Mucosa of descending colon (tissue), 3 donors: ENCODE results near the gene SRSF11. TPM values are rescaled to one million over a fixed set of nuclear protein-coding genes. Genes with fewer than 3 reads are reported as not detected.

Experiments used
- ATAC-seq: fragments of 200-7000 bp; cut with Tn5 transposase; one replicate; pipeline ENCODE4 v1.9.1; 2020; ENCODE audit warnings: mild to moderate bottlenecking, moderate library complexity
- DNase-seq, 3 donors: peaks; one replicate each; pipeline ENCODE4 v3.0.0-alpha.2; 2020
- H3K36me3 ChIP-seq: fragments of 200-600 bp; one replicate; pipeline ENCODE4 v1.8.0; 2021; ENCODE audit warnings: low read depth, mild to moderate bottlenecking
- H3K4me1 ChIP-seq: fragments of 200-600 bp; one replicate; pipeline ENCODE4 v1.8.0; 2021; ENCODE audit warnings: low read depth, mild to moderate bottlenecking
- H3K4me3 ChIP-seq: fragments of 200-600 bp; one replicate; pipeline ENCODE4 v1.8.0; 2021; ENCODE audit warnings: mild to moderate bottlenecking
- H3K9me3 ChIP-seq: fragments of 200-600 bp; one replicate; pipeline ENCODE4 v1.8.0; 2021; ENCODE audit warnings: mild to moderate bottlenecking
- intact Hi-C, 2 donors: fragments of 100-400 bp; cut with DNase I in 1 of 2; cut with micrococcal nuclease in 1 of 2; formaldehyde crosslinking; loops; one replicate each; pipeline versions ENCODE4 v1.11.0 to v1.11.1; 2022; cut with DNase I, micrococcal nuclease
- total RNA-seq, 3 donors: library from RNA; stranded (reverse); fragmentation: NEBNext Ultra II Directional in 2 of 3; extraction: Animal tissue kit (Norgen Biotek cat#: 25700) in 2 of 3; gene quantifications; one replicate each; pipeline versions ENCODE4 v1.2.1 to v1.2.4, GENCODE V29; 2021 to 2023
- TF ChIP-seq, protein P1 (sequence below): fragments of 200-600 bp; IDR thresholded peaks from one replicate; pipeline ENCODE4 v1.8.0; 2022; ENCODE audit warnings: antibody characterized with exemption, mild to moderate bottlenecking
- donor health status: DM: no; HTN: no; CAD: no; lungs with moderate emphysema.
- donor health status: DM: no; HTN: no; CAD: no.
- donor health status: DM: no; HTN: yes; CAD: no.

The SRSF11 gene
- total RNA-seq, 3 donors from 2014 or later: 113 to 147 (median 126) TPM

- no peak overlapping the region for H3K4me3 ChIP-seq
- peaks cover 16% of the 10 kb centered on the region for H3K4me1 ChIP-seq
- TF ChIP-seq, protein P1, sequence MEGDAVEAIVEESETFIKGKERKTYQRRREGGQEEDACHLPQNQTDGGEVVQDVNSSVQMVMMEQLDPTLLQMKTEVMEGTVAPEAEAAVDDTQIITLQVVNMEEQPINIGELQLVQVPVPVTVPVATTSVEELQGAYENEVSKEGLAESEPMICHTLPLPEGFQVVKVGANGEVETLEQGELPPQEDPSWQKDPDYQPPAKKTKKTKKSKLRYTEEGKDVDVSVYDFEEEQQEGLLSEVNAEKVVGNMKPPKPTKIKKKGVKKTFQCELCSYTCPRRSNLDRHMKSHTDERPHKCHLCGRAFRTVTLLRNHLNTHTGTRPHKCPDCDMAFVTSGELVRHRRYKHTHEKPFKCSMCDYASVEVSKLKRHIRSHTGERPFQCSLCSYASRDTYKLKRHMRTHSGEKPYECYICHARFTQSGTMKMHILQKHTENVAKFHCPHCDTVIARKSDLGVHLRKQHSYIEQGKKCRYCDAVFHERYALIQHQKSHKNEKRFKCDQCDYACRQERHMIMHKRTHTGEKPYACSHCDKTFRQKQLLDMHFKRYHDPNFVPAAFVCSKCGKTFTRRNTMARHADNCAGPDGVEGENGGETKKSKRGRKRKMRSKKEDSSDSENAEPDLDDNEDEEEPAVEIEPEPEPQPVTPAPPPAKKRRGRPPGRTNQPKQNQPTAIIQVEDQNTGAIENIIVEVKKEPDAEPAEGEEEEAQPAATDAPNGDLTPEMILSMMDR: no peak
- H3K9me3 ChIP-seq: no peaks in the 10 kb centered on the region
- DNase-seq: no peak
- intact Hi-C loops: no loop called here
- no peak for ATAC-seq
- no peaks in the 10 kb centered on the region for H3K36me3 ChIP-seq
Measured at GRCh38 chr1:70224954-70225353, 3.8 kb downstream of the SRSF11 start.

GRCh38 chr1:70227439-70227838 lies 6.3 kb downstream of the SRSF11 start:
- ATAC-seq (no peak), DNase-seq (no peak)
- Histone ChIP-seq H3K36me3 (no peaks in the 10 kb centered on the region), H3K4me3 (no peak overlapping the region), H3K4me1 (peaks cover 16% of the 10 kb centered on the region), H3K9me3 (no peaks in the 10 kb centered on the region)
- TF ChIP-seq, protein P1: no peak
- intact Hi-C loops: no loop called here

DNA sequence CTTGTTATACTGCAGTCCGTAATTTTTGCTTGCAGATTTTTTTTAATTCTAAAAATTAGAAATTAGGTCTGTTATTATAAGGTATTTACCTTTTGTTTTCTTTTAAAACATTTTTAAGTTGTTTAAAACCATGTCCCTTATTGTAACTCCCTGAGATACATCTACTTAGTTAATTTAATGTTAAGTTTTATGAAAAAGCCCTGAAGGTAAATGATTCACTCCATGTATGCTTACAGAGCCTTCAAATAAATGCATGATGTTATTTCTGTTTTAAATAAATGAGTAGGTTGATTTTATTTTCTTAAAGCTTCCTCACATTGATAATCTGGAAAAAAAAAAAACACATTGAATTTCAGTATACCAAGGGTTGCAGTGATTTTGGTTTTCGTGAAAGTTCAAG lies 7.5 kb downstream of the SRSF11 start:
- Histone ChIP-seq H3K36me3 (peaks cover 6% of the 10 kb centered on the region), H3K9me3 (no peaks in the 10 kb centered on the region), H3K4me1 (peaks cover 4% of the 10 kb centered on the region), H3K4me3 (no peak overlapping the region)
- TF ChIP-seq, protein P1: no peak
- DNase-seq (no peak), ATAC-seq (no peak)
- intact Hi-C loops: no loop called here

DNA sequence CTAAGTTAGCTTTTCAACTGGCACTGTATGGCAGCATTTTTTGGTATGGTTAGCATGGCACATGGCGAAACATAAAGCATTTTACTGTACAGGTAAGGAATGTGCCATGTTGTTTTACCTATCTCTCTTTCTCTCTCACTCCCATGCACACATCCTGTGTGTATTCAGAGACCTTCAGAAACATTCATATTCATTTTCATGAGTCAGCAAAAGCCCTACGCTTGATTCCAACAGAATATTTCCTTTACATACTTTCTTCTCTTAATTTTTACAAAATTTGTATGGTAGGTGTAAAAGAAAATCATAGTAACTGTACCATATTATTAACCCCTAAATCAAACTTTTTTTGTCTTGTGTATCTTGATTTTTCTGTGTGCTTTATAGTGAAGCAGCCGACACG lies 10.3 kb downstream of the SRSF11 start:
- TF ChIP-seq, protein P1: no peak
- intact Hi-C loops: no loop called here
- H3K9me3 ChIP-seq: no peaks in the 10 kb centered on the region
- H3K36me3 ChIP-seq: peaks cover 20% of the 10 kb centered on the region
- no peak for DNase-seq
- H3K4me3 ChIP-seq: no peak overlapping the region
- no peaks in the 10 kb centered on the region for H3K4me1 ChIP-seq
- no peak for ATAC-seq

GRCh38 chr1:70234733-70235132 lies 13.6 kb downstream of the SRSF11 start:
- ATAC-seq: no peak
- DNase-seq: no peak
- intact Hi-C loops: no loop called here
- no peaks in the 10 kb centered on the region for H3K9me3 ChIP-seq
- no peak overlapping the region for H3K4me3 ChIP-seq
- no peaks in the 10 kb centered on the region for H3K4me1 ChIP-seq
- H3K36me3 ChIP-seq: peaks cover 29% of the 10 kb centered on the region
- TF ChIP-seq, protein P1: no peak

DNA sequence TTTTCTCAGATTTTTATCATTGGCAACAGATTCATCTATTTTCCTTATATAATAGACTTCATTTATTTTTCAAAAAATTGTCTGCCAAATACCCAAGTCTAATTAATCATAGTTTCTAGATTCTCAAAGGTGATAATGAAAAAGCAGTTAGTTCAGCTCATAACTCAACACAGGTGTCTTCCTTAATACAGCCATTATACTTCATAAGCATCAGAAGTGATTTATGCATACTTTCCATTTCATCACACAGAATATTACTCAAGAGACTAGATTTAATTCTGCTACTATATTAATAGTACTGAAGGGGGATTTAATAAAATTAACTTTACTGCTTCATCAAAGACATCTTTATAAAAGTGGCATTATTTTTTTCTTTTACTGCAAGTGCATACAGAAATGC lies 18.8 kb downstream of the SRSF11 start:
- DNase-seq: no peak

More for the DNA sequence above, 18.8 kb downstream of the SRSF11 start:
- TF ChIP-seq, protein P1: no peak
- Histone ChIP-seq H3K9me3 (no peaks in the 10 kb centered on the region), H3K4me1 (no peaks in the 10 kb centered on the region), H3K36me3 (peaks cover 26% of the 10 kb centered on the region), H3K4me3 (no peak overlapping the region)
- no peak for ATAC-seq
- intact Hi-C loops: no loop called here
